HG02759 (cell line): Measurements from ENCODE around the gene TNXB.
"Not testable (repeated sequence)": the region's sequence is repeated elsewhere in the genome, so short reads cannot be mapped to it uniquely, and the experiment has no call there.

Experiments
- ATAC-seq: cut with Tn5 transposase; IDR thresholded peaks from one replicate; pipeline ENCODE4 v1.9.1; 2021; ENCODE audit warnings: mild to moderate bottlenecking, moderate library complexity; ENCODE audit not compliant: unreplicated experiment

Gene TNXB

DNA sequence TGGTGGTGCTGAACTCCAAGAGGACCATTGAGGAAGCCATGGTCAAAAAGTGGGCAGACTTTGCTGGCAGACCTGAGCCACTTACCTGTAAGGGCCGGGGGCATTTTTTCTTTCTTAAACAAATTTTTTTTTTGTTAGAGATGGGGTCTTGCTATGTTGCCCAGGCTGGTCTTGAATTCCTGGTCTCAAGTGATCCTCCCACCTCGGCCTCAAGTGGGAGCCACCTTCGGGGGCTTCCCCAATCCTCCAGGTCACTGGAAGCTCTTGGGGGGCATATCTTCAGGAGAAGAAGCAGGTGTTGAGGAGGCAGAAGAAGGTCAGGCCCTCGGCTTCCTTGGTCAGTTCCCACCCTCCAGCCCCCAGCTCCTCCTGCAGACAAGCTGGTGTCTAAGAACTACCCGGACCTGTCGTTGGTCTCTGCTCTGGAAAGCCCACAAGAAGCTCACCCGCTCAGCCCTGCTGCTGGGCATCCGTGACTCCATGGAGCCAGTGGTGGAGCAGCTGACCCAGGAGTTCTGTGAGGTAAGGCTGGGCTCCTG, 103.1 kb downstream of the TNXB start:
- ATAC-seq, result not testable (repeated sequence)

DNA sequence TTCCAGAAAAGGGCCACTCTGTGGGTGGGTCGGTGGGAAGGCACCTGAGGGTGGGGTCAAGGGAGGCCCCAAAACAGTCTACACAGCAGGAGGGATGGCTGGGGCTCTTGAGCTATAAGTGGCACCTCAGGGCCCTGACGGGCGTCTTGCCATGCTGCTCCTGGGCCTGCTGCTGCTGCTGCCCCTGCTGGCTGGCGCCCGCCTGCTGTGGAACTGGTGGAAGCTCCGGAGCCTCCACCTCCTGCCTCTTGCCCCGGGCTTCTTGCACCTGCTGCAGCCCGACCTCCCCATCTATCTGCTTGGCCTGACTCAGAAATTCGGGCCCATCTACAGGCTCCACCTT, 103.6 kb downstream of the TNXB start:
- not testable (repeated sequence) for ATAC-seq

DNA sequence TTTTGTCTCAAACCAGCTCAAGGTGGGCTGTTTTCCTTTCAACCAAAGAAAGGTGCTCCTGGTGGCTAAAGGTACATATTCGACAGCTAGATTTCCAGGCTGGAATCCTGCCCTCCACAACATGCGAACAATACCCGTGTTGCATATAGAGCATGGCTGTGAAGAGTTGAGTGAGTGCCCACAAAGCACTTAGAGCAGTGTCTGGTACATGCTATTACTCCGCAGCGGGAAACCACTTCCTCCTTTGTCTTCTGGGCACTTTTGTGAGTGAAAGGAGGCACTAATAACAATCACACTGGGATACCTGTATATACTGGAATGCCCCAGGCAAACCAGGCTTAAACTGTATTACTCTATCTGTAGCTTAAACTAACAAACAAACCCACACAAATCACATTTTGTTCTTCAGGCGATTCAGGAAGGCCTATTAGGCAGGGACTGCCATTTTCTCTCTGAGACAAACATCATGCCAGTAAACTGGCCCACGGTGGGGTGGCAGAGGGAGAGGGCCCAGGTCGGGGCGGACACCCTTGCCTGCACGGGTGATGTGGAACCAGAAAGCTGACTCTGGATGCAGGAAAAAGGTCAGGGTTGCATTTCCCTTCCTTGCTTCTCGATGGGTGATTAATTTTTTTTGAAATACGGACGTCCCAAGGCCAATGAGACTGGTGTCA, 104.1 kb downstream of the TNXB start:
- not testable (repeated sequence) for ATAC-seq

DNA sequence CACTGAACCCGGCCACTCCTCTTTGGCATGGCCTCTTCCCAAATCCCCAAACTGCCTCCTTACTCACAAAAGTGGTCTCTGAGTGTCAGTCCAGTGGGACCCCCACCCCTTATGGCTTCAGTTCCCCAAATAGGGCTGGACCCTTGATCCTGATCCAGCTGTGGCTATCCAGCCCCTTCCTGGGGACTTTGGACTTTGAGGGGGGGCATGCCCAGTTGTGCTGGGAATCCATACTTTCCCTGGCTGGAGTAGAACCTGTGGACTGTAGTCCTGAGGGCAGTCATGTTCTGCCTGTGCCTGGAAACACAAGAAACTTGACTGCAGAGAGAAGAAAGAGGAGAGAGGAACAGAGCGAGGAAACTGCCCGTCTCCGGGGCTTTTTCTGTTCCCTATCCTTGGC, 104.7 kb downstream of the TNXB start:
- ATAC-seq, result not testable (repeated sequence)

DNA sequence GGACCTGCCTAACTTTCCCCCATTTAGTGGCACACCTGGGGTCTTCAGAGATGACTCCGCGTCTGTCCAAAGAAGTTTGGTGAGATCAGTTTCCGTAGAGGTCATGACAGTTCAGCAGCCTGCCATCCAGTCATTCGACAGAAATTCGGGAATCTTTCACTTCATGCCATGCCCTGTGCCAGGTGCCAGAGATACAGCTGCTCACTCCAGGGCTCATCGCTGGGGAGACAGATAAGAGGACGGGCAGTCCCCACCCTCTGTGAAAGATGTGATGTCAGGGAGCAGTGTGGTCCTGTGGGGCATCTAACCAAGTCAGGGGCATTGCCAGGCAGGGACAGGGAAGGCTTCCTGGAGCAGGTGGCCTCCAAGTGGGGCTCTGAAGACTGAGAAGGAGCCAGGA, 105.8 kb downstream of the TNXB start:
- ATAC-seq, result not testable (repeated sequence)

DNA sequence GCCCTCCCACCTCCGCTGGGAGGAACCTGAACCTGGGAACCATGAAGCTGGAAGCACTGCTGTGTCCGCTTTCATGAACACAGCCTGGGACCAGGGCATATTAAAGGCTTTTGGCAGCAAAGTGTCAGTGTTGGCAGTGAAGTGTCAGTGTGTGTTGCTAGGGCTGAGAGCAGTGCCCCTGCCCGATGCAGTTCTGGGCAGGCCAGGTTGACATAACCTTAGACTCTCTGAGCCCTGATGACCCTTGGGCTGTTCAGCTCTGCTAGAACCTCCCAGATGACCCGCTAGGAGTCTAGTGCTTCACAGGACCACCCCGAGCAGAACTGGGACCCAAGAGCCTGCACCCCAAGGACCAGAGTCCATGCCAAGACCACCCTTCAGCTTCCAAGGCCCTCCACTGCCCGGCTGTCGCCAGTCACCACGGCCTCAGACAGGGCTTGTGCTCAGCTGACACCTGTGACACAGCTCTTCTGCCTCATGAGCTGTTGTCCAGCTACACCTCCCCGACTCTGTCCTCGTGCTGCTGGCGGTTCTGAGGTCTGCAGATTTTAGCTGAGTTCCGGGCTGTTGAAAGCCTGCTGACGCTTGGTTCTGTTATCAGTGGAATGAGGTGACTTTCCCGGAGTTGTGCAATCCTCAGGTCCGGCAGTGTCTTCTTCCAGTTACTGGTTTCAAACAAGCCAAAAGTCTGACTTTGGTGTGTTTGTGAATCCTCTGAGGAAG, 106.4 kb downstream of the TNXB start:
- not testable (repeated sequence) for ATAC-seq

DNA sequence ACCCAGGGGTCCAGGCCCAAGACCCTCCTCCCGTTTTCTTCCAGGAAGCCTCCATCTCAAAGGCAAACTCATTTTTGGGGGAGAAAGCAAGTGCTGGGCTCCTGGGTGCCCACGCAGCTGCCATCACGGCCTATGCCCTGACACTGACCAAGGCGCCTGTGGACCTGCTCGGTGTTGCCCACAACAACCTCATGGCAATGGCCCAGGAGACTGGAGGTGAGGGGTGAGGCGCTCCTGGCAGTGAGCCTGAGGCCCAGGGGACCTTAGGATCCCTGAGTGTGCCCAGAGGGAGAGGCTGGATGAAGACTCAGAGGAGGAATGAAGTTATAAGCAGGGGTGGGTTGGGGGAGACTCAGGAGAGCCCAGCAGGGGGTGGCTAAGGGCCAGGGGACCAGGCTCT, 112.8 kb downstream of the TNXB start:
- ATAC-seq, result not testable (repeated sequence)

DNA sequence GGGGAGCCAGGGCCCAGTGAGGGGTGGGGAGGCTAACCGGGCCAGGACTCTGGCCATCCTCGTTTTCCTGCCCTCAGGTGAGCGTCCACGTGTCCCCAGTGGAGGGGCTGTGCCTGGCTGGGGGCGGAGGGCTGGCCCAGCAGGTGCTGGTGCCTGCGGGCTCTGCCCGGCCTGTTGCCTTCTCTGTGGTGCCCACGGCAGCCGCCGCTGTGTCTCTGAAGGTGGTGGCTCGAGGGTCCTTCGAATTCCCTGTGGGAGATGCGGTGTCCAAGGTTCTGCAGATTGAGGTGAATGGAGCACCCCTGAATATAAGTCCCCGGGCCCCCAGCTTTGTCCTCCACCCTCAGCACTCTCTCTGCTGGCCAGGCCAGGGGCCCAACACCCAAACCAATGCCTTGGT, 114.7 kb downstream of the TNXB start:
- not testable (repeated sequence) for ATAC-seq
